Kidney glomerular epithelial cell (primary cell): ENCODE measurements around the gene BEX4.
"Not testable (repeated sequence)": the region's sequence is repeated elsewhere in the genome, so short reads cannot be mapped to it uniquely, and the experiment has no call there.

Experiments used
- DNase-seq: peaks from one replicate; lab custom pipeline; 2025; lab: John Stamatoyannopoulos, UW

The BEX4 gene

GRCh38 chrX:103214870-103215424 lies at the start of gene BEX4:
Gene BEX4 (plus strand): TSS chrX:103215108. CDS start chrX:103216154, 1,046 bp downstream.
- peak; percentile 34 for DNase-seq

DNA sequence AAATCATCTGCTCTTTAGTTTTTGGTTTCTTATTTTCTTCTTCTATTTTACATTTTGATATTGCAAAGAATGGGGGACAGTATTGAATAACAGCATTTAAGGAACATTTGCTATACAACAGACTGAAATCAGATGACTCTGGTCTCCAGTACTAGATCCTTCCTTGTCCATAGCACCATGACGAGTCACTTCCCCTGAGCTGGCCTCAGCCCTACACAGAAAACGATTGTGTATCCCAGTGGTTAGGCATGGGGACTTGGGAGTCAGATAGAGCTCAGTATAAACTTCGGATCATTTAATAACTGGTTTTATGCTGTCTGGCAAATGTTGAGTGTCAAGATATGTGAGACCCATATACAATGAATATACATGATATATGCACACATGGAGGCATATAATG lies 44.7 kb upstream of the BEX4 start:
- no peak for DNase-seq

- no peak for DNase-seq
Measured at GRCh38 chrX:103171353-103171752, 43.6 kb upstream of the BEX4 start.

GRCh38 chrX:103175256-103175655 lies 39.7 kb upstream of the BEX4 start:
- DNase-seq: not testable (repeated sequence)

- peak; percentile 14 for DNase-seq
Measured at GRCh38 chrX:103175944-103176753, 38.8 kb upstream of the BEX4 start.

GRCh38 chrX:103177556-103177955 lies 37.4 kb upstream of the BEX4 start:
- no peak for DNase-seq

DNA sequence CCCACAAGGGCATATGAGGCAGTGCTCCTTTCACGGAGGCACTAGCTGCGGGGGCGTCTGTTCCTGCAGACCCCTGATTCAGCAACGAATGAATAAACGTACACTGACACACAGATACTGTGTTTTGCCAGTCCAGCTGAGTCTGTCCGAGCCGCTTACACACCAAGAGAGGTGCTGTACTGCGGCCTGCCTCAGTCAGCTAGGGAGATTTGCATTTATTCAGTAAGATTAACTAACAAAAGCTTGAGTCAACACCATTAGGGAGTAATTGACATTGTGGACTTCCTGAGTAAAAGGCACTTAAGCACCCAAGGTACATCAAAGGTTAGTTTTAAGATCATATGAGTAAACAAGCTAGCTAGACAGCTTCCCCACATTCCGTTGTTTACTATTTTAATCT lies 31.0 kb upstream of the BEX4 start:
- DNase-seq: no peak

- DNase-seq: peak; percentile 4
Measured at GRCh38 chrX:103187953-103188475, 26.9 kb upstream of the BEX4 start.

- DNase-seq: peak; percentile 0
Measured at GRCh38 chrX:103197721-103198306, 17.1 kb upstream of the BEX4 start.

GRCh38 chrX:103198668-103199067 lies 16.2 kb upstream of the BEX4 start:
- DNase-seq: not testable (repeated sequence)

GRCh38 chrX:103201041-103201440 lies 13.9 kb upstream of the BEX4 start:
- DNase-seq: no peak

GRCh38 chrX:103210056-103210455 lies 4.9 kb upstream of the BEX4 start:
- DNase-seq: no peak

- peak; percentile 9 for DNase-seq
Measured at GRCh38 chrX:103211012-103211715, 3.7 kb upstream of the BEX4 start.

DNA sequence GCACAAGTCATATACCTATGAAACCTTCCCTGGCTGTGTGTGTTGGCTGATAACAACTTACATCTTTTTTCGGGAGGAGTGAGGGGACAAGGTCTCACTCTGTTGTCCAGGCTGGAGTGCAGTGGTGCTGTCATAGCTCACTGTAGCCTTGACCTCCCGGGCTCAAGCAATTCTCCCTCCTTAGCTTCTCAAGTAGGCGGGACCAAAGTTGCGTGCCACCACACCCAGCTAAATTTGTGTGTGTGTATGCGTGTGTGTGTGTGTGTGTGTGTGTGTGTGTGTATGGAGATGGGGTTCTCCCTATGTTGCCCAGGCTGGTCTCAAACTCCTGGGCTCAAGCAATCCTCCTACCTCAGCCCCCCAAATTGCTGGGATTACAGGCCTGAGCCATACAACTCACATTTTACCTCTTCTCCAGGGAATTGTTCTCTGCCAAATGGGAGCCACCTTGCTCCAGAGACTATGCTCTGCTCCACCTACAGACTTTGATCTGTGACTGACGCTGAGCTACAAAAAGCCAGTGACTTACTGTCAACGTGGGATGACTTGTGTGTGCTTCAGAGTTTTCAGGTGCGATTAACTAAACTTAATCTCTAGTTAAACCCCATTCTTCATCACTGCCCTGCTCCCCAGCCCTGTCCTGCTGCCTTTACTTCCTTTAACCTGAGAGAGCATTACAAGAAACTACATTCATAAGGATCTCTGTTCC lies 2.0 kb upstream of the BEX4 start:
- no peak for DNase-seq

DNA sequence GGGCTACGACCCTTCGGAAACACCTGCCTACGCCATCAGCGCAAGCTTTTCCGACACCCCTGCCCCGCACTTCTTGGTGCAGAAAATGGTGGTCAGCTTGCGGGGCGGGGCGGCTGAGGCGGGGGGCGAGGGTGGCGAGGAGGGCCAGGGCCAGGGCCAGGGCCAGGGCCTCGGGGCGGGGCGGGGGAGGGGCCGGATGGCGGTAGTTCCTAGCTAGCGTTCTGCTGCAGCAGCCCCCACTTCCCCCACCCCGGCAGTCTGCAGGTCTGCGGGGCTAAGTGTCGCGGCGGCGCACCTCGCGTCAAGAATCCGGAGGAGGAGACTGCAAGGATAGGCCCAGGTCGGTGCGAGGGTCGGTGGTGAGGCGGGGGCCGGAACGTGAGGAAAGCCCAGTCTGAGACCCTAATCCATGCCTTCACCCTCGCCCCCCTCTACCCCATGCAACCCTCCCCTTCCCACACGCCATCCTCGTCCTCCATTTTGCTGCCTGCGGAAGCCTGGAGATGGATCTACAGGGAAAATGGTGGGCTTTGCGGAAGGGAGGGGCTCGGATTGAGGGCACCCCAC lies 600 bp downstream of the BEX4 start:
- peak; percentile 17 for DNase-seq

DNA sequence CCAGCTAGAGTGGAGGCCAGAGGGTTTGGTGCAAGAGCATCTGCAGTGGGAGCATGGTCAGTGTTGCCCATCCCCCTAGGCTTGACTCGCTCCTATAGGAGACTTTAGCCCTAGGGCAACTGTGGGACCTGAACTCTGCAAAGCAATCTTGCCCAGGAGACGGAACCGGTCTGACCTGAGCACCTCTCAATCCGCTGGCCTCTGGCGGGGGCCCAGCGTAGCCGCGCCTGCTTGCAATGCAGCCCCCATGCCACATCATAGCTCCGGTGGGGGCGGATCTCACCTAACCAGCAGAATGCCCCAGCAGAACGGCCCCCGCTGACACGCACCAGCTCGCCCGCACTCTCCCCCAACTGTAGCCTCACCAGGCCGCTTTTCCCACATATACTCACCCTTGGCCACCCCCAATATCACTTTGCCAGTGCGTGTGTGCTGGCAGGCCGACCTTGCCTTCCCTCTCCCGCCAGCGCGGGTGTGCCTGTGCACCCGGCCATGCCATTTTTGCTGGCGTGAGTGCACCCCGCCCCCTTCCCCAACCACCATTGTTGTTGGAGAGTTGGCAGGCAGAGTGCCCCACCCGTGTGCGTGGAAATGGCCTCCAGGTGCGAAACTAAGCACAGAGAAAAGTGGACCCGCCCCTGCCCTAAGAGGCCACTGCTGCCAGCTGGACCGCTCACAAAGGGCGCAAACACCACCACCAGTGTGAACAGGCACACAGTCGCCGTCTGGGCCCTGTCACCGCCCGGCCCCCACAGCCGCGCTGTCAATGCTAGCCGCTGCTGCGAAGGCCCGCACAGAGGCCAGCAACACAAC lies 5.8 kb downstream of the BEX4 start:
- no peak for DNase-seq

DNA sequence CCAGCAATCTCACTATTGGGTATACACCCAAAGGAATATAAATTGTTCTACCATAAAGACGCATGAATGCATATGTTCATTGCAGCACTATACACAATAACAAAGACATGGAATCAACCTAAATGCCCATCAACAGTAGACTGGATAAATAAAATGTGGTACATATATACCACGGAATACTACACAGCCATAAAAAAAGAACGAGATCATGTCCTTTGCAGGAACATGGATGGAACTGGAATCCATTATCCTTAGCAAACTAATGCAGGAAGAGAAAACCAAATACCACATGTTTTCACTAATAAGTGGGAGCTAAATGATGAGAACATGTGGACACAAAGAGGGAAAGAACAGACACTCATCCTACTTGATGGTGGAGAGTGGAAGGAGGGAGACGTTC lies 11.0 kb downstream of the BEX4 start:
- not testable (repeated sequence) for DNase-seq

DNA sequence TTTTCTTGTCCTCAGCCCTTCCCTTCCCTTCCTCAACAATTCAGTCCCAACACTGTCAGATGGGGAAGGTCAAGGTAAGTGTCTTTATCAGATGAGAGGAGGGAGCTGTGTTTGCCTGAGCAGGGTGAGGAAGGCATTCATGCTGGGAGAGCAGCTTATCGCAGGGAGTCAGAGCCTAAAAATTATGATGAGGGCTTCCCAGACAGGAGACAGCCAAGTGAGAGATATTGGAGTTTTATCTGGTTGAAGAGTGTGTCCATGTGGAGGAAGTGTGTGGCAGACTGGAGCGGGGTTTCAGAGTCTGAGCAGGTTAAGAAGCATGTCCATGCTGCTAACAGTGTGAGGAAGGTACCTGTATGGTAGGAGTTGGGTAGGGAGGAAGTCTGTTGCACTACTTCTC lies 18.4 kb downstream of the BEX4 start:
- DNase-seq: no peak

- no peak for DNase-seq
Measured at GRCh38 chrX:103234869-103235268, 20.0 kb downstream of the BEX4 start.

- DNase-seq: not testable (repeated sequence)
Measured at GRCh38 chrX:103235608-103236007, 20.7 kb downstream of the BEX4 start.

GRCh38 chrX:103236296-103236695 lies 21.4 kb downstream of the BEX4 start:
- no peak for DNase-seq
